GM21367 (cell line): ENCODE results near the gene AHSA1.
"Not testable (repeated sequence)": the region's sequence is repeated elsewhere in the genome, so short reads cannot be mapped to it uniquely, and the experiment has no call there.

Source experiments
- ATAC-seq: cut with Tn5 transposase; IDR thresholded peaks from one replicate; pipeline ENCODE4 v1.9.1; 2021; ENCODE audit not compliant: unreplicated experiment

The AHSA1 gene

DNA sequence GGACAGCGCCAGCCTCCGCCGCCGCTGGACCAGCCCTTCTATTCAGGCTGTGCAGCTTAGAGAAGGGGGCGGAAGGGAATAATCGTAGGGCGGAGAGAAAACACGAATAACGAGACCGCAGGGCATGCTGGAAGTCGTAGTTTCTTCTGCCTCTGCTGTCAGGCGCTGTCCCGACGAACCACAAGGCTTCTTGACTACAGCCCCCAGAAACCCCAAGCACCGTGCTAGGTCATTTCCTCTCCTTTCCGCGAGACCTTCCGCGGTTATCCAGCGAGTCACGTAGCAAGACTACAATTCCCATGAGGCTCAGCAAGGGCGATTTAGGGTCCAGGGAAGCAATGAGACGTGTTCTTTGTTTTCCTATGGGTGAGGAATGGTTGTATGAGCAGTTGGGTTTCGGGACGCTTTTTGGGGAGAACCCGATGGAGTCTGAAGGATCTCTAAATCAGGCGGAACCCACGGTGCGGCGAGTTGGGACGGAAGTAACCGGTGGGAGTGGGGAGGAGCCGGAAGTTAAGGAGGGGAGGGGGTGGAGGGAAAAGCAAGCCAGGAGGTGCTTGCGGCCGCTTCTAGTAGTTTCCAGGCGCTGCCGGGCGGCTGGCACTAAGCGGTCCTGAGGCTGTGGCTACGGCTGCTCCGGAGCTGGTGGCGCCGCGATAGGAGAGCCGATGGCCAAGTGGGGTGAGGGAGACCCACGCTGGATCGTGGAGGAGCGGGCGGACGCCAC, at the start of gene AHSA1, which contains the start of gene VIPAS39:
Gene AHSA1, plus strand, starts transcription at position 572 of the 727 bp plus-strand sequence. Its CDS starts 97 bp downstream, at position 669.
Gene VIPAS39, minus strand, starts transcription at position 80 of the 727 bp plus-strand sequence. CDS start 3,499 bp downstream, outside the sequence.
- peak; percentile 87 for ATAC-seq

DNA sequence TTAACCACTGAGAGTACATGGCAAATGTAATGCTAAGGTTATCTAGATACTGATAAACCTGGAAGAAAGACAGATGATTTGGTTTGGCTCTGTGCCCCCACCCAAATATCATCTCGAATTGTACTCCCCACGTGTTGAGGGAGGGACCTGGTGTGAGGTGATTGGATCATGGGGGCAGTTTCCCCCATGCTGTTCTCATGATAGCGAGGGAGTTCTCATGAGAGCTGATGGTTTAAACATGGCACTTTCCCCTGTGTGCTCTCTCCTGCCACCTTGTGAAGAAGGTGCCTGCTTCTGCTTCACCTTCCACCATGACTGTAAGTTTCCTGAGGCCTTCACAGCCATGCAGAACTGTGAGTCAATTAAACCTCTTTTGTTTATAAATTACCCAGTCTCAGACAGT, 48.8 kb upstream of the AHSA1 start:
- ATAC-seq: no peak

DNA sequence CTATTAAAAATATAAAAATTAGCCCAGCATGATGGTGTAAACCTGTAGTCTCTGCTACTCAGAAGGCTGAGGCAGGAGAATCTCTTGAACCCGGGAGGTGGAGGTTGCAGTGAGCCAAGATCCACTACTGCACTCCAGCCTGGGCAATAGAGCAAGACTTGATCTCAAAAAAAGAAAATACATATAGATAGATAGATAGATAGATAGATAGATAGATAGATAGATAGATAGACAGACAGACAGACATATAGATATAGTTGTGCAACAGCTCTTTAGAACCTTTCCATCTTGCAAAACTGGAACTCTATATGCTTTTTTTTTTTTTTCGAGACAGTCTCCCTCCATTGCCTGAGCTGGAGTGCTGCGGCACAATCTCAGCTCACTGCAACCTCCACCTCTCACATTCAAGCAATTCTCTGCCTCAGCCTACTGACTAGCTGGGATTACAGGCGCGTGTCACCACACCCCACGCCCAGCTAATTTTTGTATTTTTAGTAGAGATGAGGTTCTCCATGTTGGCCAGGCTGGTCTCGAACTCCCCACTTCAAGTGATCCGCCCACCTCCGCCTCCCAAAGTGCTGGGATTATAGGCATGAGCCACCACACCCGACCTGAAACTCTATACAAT, 42.4 kb upstream of the AHSA1 start:
- ATAC-seq: not testable (repeated sequence)

DNA sequence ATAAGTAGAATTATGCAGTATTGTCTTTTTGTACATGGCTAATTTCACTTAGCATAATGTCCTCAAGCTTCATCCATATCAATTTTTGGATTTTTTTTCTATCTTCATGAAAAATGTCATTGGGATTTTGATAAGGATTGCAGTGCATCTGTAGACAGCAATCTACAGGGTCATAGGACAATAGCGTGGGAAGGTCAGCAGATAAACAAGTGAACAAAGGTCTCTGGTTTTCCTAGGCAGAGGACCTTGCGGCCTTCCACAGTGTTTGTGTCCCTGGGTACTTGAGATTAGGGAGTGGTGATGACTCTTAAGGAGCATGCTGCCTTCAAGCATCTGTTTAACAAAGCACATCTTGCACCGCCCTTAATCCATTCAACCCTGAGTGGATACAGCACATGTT, 41.8 kb upstream of the AHSA1 start:
- ATAC-seq: not testable (repeated sequence)

DNA sequence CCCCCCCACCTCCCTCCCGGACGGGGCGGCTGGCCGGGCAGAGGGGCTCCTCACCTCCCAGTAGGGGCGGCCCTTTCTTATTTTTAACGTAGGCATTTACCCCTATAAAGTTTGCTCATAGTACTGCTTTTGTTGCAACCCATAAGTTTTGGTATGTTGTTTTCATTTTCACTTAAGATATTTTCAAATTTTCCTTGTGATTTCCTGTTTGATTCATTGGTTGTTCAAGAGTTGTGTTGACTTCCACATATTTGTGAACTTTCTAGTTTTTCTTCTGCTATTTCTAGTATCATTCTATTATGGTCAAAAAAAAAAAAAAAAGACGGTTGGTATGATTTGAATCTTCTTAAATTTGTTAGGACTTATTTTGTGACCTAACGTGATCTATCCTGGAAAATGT, 41.1 kb upstream of the AHSA1 start:
- ATAC-seq: no peak

DNA sequence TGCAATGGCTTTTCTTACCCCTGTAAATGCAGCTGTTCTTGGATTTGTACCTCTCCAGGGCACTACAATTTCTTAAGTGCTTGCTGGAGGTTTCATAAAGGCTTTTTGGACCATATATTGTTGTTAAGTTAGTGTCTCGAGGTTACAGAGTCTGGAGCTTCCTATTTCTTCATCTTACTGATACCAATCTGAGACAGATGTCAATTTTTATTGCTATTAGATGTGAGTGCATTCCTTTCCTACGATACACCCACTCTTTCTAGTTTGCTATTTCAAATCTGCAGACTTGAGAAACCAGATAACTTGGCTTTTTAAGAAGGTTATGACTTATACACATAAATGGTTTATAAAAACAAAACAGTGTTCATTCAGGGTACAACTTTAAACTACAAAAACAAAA, 36.7 kb upstream of the AHSA1 start:
- no peak for ATAC-seq

DNA sequence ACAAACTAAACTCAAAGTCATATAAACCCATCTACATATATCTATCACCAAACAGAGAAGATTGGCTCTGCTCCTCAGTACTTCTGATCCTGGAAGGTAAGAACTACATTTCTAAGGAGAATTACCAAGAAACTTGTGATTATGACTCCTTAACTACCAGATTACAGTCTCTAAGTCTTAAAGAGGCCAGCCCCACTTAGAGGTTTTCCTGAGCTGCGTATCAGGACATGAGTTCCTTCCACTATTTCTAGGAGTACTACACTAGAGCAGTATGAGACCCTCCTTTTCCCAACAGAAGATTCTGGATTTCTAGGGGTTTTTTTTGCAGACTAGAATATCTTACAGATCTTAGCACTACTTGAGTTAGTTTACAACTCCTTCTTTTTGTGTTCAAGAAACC, 34.5 kb upstream of the AHSA1 start, which contains the start of gene NOXRED1:
Gene NOXRED1, minus strand, starts transcription at position 101 of the 400 bp plus-strand sequence. CDS start 634 bp downstream, outside the sequence.
- no peak for ATAC-seq

DNA sequence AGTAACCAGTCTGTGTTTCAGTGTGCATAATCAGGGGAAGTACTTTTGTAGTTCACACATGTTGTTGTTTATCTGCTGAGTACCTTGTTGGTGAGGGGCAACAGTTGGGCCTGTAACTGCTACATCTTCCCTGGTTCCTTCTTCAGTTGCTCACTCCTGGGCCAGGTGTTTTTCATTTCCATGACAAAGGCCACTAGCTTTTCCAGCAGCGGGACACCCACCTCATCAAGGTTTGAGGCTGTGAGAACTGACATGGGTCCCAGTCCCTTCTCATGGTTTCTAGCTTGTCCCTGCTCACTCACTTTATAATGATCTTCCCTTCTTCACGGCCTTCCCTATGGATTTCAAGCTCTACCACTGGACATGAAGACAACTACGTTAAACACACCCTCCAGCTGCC, 33.0 kb upstream of the AHSA1 start:
- ATAC-seq: no peak

DNA sequence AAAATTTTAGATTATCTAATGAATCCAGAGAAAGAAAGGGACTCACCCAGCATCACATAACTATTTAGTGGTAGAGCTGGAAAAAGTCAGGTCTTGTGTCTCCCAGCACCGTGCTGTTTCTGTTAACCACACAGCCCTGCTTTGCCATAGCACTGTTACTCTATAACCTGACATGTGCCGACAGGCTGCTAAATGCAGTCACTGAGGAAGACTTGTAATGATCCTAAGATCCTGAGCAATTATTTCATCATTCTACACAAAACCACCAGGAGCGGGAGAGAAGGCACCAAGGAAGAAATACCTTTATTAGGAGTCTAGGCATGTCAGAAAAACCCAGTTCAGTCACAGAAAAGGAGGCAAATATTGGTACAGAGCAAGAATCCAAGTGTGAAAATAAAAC, 31.5 kb upstream of the AHSA1 start:
- ATAC-seq: no peak

DNA sequence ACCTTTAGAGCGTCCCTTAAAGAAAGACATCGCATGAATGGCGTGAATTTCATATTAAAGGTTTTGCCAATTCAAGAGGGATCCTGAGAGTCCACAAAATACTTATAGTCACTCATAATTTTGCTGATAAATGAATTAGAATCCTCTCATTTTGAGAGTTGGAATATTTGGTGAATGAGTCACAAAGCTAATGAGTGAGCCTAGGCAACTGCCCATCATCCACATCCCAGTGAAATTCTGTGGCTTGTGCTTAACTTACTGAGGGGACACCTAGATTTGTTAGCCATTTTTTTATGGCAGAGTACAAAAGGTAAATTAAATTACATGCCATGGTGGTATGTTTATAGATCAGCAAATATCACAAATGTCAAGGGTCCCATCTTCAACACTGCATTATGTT, 21.9 kb upstream of the AHSA1 start:
- no peak for ATAC-seq

DNA sequence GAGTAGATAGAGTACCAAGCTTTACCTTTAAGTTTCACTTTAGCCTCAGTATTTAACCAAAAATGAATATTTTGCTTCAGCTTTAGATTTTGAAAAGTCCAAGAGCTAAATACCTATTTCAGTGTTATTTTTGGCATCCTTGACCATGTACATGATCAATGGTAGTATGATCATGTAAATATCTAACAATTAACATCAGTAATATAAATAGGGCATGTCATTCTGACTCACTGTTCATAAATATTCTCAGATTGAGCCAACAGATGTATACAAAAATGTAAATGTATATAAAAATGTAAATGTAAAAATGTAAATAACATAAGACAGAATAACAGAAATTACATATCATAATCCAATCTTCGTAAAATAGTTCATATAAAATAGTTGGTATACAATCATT, 19.3 kb upstream of the AHSA1 start:
- no peak for ATAC-seq

DNA sequence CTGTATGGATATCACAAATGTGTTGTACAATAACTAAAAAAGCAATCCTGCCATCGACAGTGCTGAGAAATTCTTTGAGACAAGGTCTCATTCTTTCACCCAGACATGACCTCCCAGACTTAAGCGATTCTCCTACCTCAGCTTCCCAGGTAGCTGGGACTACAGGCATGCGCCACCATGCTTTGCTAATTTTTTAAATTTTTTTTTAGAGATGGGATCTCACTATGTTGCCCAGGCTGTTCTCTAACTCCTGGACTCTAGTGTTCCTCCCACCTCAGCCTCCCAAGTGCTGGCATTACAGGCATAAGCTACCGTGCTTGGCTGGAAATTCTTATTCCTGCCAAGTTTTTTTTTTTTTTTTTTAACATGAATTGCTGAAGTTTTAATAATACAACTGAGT, 18.0 kb upstream of the AHSA1 start:
- ATAC-seq: no peak

DNA sequence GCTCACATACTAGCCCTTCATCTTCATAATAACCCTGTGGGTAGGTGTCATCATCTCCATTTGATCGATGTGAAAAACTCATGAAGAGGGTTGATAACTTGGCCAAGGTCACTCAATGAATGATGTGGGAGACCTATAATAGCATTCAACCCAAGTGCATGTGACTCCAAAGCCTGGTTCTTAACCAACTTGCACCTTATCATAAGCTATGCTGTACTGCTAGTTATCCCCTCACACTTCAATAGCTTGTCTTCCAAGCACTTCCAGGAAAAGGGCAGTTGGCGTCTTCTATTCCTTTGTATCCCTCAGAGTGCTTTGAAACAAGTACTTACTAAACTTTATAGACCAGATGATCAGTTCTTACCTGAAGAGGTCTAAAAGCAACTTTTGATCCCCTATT, 15.7 kb upstream of the AHSA1 start:
- no peak for ATAC-seq

DNA sequence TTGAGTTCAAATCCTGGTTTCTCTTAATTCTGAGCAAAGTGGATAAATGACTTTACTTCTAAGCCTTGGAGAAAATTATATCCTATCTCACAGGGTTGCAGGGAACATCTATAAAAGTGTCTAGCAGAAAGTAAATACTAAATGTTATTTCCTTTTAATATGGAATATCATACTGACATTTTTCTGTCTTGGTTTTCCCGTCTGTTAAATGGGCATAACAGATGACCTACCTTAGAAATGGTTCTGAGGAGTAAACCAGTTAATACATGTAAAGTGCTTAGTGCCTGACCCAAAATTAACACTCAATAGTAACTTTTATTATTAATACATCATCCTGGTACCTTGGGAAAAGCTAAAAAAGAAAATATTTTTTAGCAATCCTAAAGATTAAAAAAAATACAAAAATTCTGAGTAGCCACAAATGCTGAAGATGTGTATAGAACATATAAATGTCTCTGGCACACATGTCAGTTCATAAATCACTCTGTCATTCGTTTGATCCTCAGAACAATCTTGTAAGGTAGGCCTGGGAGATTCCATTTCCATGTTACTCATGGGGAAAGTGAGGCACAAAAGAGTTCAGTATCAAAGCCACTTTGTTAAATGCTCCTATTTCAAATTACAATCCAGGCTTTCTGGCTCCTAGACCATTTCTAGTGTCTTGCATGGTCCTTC, 1.8 kb upstream of the AHSA1 start:
- no peak for ATAC-seq

DNA sequence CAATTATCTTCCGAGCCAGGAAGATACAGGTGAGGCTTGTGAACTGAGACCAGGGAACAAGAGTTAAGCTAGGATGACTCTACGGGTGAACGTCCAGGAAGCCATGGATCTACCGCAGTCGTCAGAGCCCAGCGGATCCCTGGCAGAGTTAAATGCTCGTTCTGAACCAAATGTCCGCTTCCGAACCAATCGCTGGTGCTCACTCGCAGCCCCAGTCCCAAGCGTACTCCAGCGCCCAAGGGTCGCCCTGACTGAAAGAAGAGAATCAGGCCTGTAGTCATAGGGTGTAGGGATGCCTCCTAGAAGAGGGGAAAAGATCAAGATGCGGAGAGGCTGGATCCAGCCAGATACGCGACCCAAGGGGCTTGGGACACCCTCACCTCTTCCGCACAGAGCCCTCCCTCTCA, 775 bp upstream of the AHSA1 start:
- no peak for ATAC-seq

DNA sequence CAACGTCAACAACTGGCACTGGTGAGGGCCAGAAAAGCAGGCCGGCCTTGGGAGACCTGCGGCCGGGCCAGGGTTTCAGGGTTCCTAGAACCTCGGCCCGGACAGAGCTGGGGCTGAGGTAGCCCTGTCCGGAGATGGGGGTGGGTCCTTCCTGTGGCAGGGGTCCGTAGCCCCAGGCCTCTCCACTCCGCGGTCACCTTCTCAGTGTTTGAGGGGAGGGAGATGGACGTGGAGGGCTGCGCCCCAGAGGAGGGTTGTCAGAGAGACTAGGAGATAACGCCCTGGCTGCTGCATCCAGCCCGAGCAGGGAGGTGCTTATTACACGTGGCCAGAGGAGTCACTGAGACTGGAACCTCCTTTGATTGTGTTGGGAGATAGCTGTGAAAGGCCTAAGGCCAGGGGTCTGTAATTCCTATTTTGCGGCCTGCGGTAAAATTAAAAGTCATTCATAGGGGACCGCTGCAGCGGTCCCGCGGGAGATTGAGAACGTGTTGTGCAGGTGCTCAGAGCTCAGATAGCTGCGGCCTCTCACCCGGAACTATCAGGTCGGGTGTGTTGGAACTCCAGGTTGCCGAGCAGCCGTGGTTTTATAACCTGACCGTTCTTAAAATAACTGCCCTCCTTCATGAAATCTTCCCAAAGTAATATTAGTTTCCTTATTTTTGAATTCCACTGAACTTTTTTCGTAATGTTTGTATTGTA, 507 bp downstream of the AHSA1 start:
- peak; percentile 13 for ATAC-seq

DNA sequence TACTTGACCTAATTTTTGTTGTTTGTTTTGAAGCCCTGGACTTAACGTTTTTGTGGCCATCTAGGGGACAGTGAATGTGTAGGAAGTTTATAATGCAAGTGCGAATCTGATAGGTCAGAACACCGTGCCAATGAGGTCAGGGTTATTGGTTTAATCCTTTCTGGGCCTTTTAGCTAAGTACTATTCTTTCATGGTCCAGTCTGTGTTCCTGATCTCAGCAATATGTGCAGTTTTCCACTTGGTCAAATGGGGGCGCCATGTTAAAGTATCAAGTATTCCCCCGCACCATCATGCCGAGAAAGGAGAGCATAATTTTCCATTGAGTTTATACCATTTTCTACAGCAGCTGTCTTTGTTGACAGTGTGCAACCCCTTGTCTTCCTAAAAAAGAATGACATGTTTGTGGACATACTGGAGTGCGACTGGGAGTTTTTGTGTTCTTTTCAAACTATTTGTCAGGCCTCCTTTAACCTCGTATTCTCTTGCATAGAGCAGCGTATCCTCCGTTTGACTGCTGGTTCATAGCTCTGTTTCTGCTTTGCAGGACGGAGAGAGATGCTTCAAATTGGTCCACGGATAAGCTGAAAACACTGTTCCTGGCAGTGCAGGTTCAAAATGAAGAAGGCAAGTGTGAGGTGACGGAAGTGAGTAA, 1.3 kb downstream of the AHSA1 start:
- ATAC-seq: no peak

DNA sequence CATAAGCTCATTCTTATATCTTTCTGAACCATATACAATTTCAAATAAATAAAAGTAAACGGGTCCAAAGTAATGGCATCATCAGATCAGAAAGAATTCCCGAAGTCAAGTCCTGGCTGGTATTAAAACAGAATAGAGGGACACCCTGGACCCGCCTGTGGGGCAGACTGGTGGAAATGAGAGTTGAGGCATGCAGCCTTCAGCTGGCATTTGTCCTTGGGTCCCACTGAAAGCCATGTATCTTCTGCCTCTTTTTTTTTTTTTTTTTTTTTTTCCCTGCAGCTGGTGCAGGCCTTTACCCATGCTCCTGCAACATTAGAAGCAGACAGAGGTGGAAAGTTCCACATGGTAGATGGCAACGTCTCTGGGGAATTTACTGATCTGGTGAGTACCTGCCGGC, 9.9 kb downstream of the AHSA1 start:
- no peak for ATAC-seq

DNA sequence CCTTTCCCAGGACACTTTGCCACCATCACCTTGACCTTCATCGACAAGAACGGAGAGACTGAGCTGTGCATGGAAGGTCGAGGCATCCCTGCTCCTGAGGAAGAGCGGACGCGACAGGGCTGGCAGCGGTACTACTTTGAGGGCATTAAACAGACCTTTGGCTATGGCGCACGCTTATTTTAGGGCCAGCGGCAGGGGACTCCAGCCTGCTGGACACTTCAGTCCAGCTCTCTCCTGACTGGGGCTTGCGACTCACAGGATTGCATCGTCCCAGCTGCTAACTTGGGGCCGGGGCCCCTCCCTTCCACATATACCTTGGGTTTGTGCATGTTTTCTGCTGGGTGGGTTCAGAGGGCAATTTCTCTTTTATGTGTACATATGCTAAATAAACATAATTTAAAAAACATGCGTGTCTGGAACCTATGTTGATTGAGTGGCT, 11.2 kb downstream of the AHSA1 start:
- ATAC-seq: no peak

DNA sequence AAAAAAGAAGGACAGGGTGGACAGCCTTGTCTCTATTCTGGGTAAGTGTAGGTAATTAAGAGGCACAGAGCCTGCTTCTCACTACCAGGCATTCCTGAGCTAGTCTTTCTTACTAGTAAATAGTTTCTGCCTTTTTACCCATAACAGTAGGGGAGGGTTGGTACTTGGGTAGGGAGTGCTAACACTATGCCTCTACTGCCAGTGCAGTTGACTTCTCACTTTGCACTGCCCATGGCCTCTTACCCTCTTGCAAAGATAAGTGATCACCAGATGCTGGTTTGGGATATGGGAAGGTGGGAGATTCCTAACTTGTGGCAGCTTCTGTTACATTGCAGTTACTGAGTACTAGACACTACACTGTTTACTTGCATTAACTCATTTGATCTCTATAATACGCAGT, 11.6 kb downstream of the AHSA1 start:
- ATAC-seq: no peak
